ENCODE measurements around the gene LIG1.
A peak's percentile ranks its signal among the peaks of the same experiment; 100 is the strongest.
"Not testable (repeated sequence)": the region's sequence is repeated elsewhere in the genome, so short reads cannot be mapped to it uniquely, and the experiment has no call there.

- 0 out of 2 replicates have a peak, but pooled peaks have one; percentile 57 for TF ChIP-seq EZH2phosphoT487 (IDR thresholded peaks at IDR 0.05; ENCODE audit: insufficient read depth, low read depth)
- TF ChIP-seq EZH2 (IDR thresholded peaks at IDR 0.05; ENCODE audit: insufficient read depth, poor library complexity, severe bottlenecking), result not testable (repeated sequence)
Measured at GRCh38 chr19:48091111-48091718, 78.9 kb downstream of the LIG1 start.
